H9 (cell line): ENCODE data around the gene ANKRD23. TPM values are rescaled to one million over a fixed set of nuclear protein-coding genes. Genes with fewer than 3 reads are reported as not detected.

ENCODE experiments used
- DNase-seq: peaks from one replicate; pipeline ENCODE4 v3.0.0-alpha.2; 2017
- H2AFZ ChIP-seq: one replicate; pipeline ENCODE4 v1.6.1; 2013; ENCODE audit warnings: mild to moderate bottlenecking, low read length, control low read depth, moderate library complexity
- H2AK5ac ChIP-seq: 2 replicates; pipeline ENCODE4 v1.6.1; 2013; ENCODE audit warnings: low read length, control low read depth, mixed read lengths; ENCODE audit not compliant: insufficient read length
- H2BK120ac ChIP-seq: one replicate; pipeline ENCODE4 v1.6.1; 2013; ENCODE audit warnings: low read depth, mild to moderate bottlenecking, low read length, control low read depth, inconsistent platforms; ENCODE audit not compliant: poor library complexity, severe bottlenecking
- H2BK12ac ChIP-seq: 2 replicates; pipeline ENCODE4 v1.6.1; 2013; ENCODE audit warnings: low read length, control low read depth, mixed read lengths, low read depth; ENCODE audit not compliant: insufficient read length
- H2BK15ac ChIP-seq: 2 replicates; pipeline ENCODE4 v1.6.1; 2013; ENCODE audit warnings: low read depth, low read length, control low read depth
- H2BK20ac ChIP-seq: one replicate; pipeline ENCODE4 v1.6.1; 2013; ENCODE audit warnings: low read depth, mild to moderate bottlenecking, low read length, control low read depth, inconsistent platforms; ENCODE audit not compliant: poor library complexity, severe bottlenecking
- H2BK5ac ChIP-seq: 2 replicates; pipeline ENCODE4 v1.6.1; 2013; ENCODE audit warnings: low read length, control low read depth, mixed read lengths; ENCODE audit not compliant: insufficient read length
- H3K14ac ChIP-seq: 2 replicates; pipeline ENCODE4 v1.6.1; 2013; ENCODE audit warnings: low read length, control low read depth; ENCODE audit not compliant: insufficient read depth
- H3K18ac ChIP-seq: 2 replicates; pipeline ENCODE4 v1.6.1; 2013; ENCODE audit warnings: low read depth, mild to moderate bottlenecking, mixed read lengths, low read length, control low read depth; ENCODE audit not compliant: insufficient read length
- H3K23ac ChIP-seq: 2 replicates; pipeline ENCODE4 v1.6.1; 2013; ENCODE audit warnings: low read length, control low read depth, mixed read lengths, low read depth; ENCODE audit not compliant: insufficient read length
- H3K23me2 ChIP-seq: 2 replicates; pipeline ENCODE4 v1.6.1; 2013; ENCODE audit warnings: low read depth, mild to moderate bottlenecking, mixed read lengths, low read length, control low read depth; ENCODE audit not compliant: insufficient read length, poor library complexity, severe bottlenecking
- H3K27ac ChIP-seq: 2 replicates; pipeline ENCODE4 v1.5.1; 2013; ENCODE audit warnings: low read length, control low read depth, mixed read lengths, low read depth; ENCODE audit not compliant: insufficient read length
- H3K27me3 ChIP-seq: 2 replicates; pipeline ENCODE4 v1.6.1; 2013; ENCODE audit warnings: low read length, control low read depth, inconsistent platforms; ENCODE audit not compliant: insufficient read depth
- H3K4ac ChIP-seq: 2 replicates; pipeline ENCODE4 v1.6.1; 2013; ENCODE audit warnings: low read depth, mild to moderate bottlenecking, control low read depth, inconsistent platforms, low read length, moderate library complexity
- H3K4me1 ChIP-seq: 2 replicates; pipeline ENCODE4 v1.6.1; 2013; ENCODE audit warnings: low read length, control low read depth, inconsistent platforms; ENCODE audit not compliant: insufficient read depth
- H3K4me2 ChIP-seq: 2 replicates; pipeline ENCODE4 v1.6.1; 2013; ENCODE audit warnings: low read length, control low read depth, mixed read lengths; ENCODE audit not compliant: insufficient read length, insufficient read depth
- H3K56ac ChIP-seq: 2 replicates; pipeline ENCODE4 v1.6.1; 2013; ENCODE audit warnings: low read depth, mild to moderate bottlenecking, mixed read lengths, low read length, control low read depth; ENCODE audit not compliant: insufficient read length
- H3K79me1 ChIP-seq: 2 replicates; pipeline ENCODE4 v1.6.1; 2013; ENCODE audit warnings: low read depth, mild to moderate bottlenecking, moderate library complexity, low read length, control low read depth, inconsistent platforms; ENCODE audit not compliant: insufficient read depth, poor library complexity, severe bottlenecking
- H3K79me2 ChIP-seq: 2 replicates; pipeline ENCODE4 v1.6.1; 2013; ENCODE audit warnings: low read length, control low read depth, inconsistent platforms; ENCODE audit not compliant: insufficient read depth
- H3K9ac ChIP-seq: 2 replicates; pipeline ENCODE4 v1.6.1; 2013; ENCODE audit warnings: low read length, control low read depth, mixed read lengths; ENCODE audit not compliant: insufficient read length; ENCODE audit errors: extremely low read depth
- H3K9me3 ChIP-seq: one replicate; pipeline ENCODE4 v1.6.1; 2013; ENCODE audit warnings: low read depth, low read length, inconsistent platforms; ENCODE audit not compliant: control insufficient read depth
- H3T11ph ChIP-seq: one replicate; pipeline ENCODE4 v1.6.1; 2013; ENCODE audit warnings: mild to moderate bottlenecking, low read length, control low read depth, inconsistent platforms
- H4K20me1 ChIP-seq: one replicate; pipeline ENCODE4 v1.6.1; 2013; ENCODE audit not compliant: control insufficient read depth, insufficient read length, insufficient read depth
- H4K5ac ChIP-seq: 2 replicates; pipeline ENCODE4 v1.6.1; 2013; ENCODE audit warnings: low read depth, mild to moderate bottlenecking, mixed read lengths, low read length, control low read depth; ENCODE audit not compliant: insufficient read length
- H4K8ac ChIP-seq: replicated peaks from 2 replicates; pipeline ENCODE4 v1.6.1; 2013; ENCODE audit warnings: low read length, control low read depth, mixed read lengths, low read depth; ENCODE audit not compliant: insufficient read length
- H4K91ac ChIP-seq: 2 replicates; pipeline ENCODE4 v1.6.1; 2013; ENCODE audit warnings: low read depth, mild to moderate bottlenecking, moderate library complexity, mixed read lengths, low read length, control low read depth; ENCODE audit not compliant: insufficient read length
- H3K27ac Mint-ChIP-seq, 3 experiments: 2 replicates in 2 of 3; 3 replicates in 1 of 3; pipeline ENCODE4 v1.8.0; 2020 to 2021; ENCODE audit warnings: mixed read lengths in 3 of 3, mild to moderate bottlenecking in 1 of 3, moderate library complexity in 1 of 3
- H3K27me3 Mint-ChIP-seq: 2 replicates; pipeline ENCODE4 v1.8.0; 2021; ENCODE audit warnings: low read depth, mild to moderate bottlenecking, moderate library complexity, mixed read lengths
- H3K36me3 Mint-ChIP-seq, 3 experiments: 2 replicates in 2 of 3; 3 replicates in 1 of 3; pipeline ENCODE4 v1.8.0; 2020 to 2021; ENCODE audit warnings: low read depth in 3 of 3, mixed read lengths in 3 of 3; ENCODE audit not compliant: insufficient read depth in 1 of 3
- H3K4me1 Mint-ChIP-seq, 2 experiments: 2 replicates each; pipeline ENCODE4 v1.8.0; 2020; ENCODE audit warnings: mixed read lengths in 2 of 2
- H3K4me3 Mint-ChIP-seq, 2 experiments: 2 replicates in 1 of 2; 3 replicates in 1 of 2; pipeline ENCODE4 v1.8.0; 2020 to 2021; ENCODE audit warnings: mild to moderate bottlenecking in 2 of 2, mixed read lengths in 2 of 2, moderate library complexity in 1 of 2
- H3K9me3 Mint-ChIP-seq, 2 experiments: 2 replicates in 1 of 2; 3 replicates in 1 of 2; pipeline ENCODE4 v1.8.0; 2020; ENCODE audit warnings: mild to moderate bottlenecking in 2 of 2, mixed read lengths in 2 of 2, moderate library complexity in 1 of 2
- CTCF ChIP-seq: fragments of 200-600 bp; sonication (generic); conservative IDR thresholded peaks from 3 replicates; pipeline ENCODE4 v1.8.0; 2021; ENCODE audit warnings: antibody characterized with exemption, mild to moderate bottlenecking
- WGBS: extraction: QIAGEN DNeasy Blood & Tissue Kit; methylation state at CpG from one replicate; pipeline ENCODE4 v1.1.7; 2013; ENCODE audit warnings: missing lambda C conversion rate, low lambda C conversion rate, mixed read lengths; ENCODE audit not compliant: insufficient read length; ENCODE audit errors: extremely low coverage; 5-methylcytosine and 5-hydroxymethylcytosine counted together
- total RNA-seq: library from RNA; stranded (reverse); gene quantifications from 2 replicates; pipeline ENCODE4 v1.2.1, GENCODE V29; 2021

Gene ANKRD23
- total RNA-seq, 1 experiment from 2014 or later = 2.4 TPM

GRCh38 chr2:96877631-96878092 is 33.8 kb upstream of the ANKRD23 start:
- Histone ChIP-seq H2AK5ac (no peak overlapping the region), H2AFZ (no peak overlapping the region), H3K56ac (no peak overlapping the region), H3K23me2 (no peaks in the 10 kb centered on the region), H3K79me1 (no peaks in the 10 kb centered on the region), H3K23ac (no peak overlapping the region), H3K27me3 (no peaks in the 10 kb centered on the region), H4K8ac (no peak overlapping the region), H3K4ac (no peak overlapping the region), H4K20me1 (no peaks in the 10 kb centered on the region), H3K9me3 (no peaks in the 10 kb centered on the region), H3K4me1 (peaks cover 3% of the 10 kb centered on the region; the same call in 1 of the 2 replicates), H2BK12ac (no peak overlapping the region), H3K9ac (no peak overlapping the region), H3K18ac (no peak overlapping the region), H3T11ph (no peak overlapping the region), H2BK20ac (no peak overlapping the region), H2BK5ac (no peak overlapping the region), H4K5ac (no peak overlapping the region), H3K27ac (no peak overlapping the region), H2BK15ac (no peak overlapping the region), H3K79me2 (no peaks in the 10 kb centered on the region), H4K91ac (no peak overlapping the region), H3K14ac (no peak overlapping the region), H2BK120ac (no peak overlapping the region), H3K4me2 (no peak overlapping the region)
- no peaks in the 10 kb centered on the region for H3K36me3 Mint-ChIP-seq
- peaks cover 69 to 74% of the 10 kb centered on the region in 2 experiments for H3K4me1 Mint-ChIP-seq
- no peak overlapping the region for H3K4me3 Mint-ChIP-seq
- no peak for DNase-seq
- TF ChIP-seq CTCF = no peak
- H3K27me3 Mint-ChIP-seq = peaks cover 1% of the 10 kb centered on the region
- no peak overlapping the region for H3K27ac Mint-ChIP-seq
- no peaks in the 10 kb centered on the region for H3K9me3 Mint-ChIP-seq
- no CpG with 5 or more reads among the region's 15 CpGs for WGBS
